BLaER1 treated with 17β-estradiol and CSF1 and Interleukin-3, amounts not matched to agents 10 nM and 100 nM (cell line): ENCODE measurements around the gene WDR82.

Experiments used
- H3K27ac ChIP-seq, 11 experiments: shearing (Covaris generic); formaldehyde crosslinking; 2 replicates each; pipeline ENCODE4 v1.8.1; 2022
- H3K27me3 ChIP-seq, 11 experiments: shearing (Covaris generic); formaldehyde crosslinking; 2 replicates each; pipeline ENCODE4 v1.8.1; 2022
- H3K36me3 ChIP-seq, 11 experiments: shearing (Covaris generic); formaldehyde crosslinking; 2 replicates each; pipeline ENCODE4 v1.8.1; 2022
- H3K4me1 ChIP-seq, 10 experiments: shearing (Covaris generic); formaldehyde crosslinking; 2 replicates each; pipeline ENCODE4 v1.8.1; 2022
- H3K4me2 ChIP-seq, 11 experiments: shearing (Covaris generic); formaldehyde crosslinking; 2 replicates each; pipeline ENCODE4 v1.8.1; 2022
- H3K4me3 ChIP-seq, 10 experiments: shearing (Covaris generic); formaldehyde crosslinking; 2 replicates each; pipeline ENCODE4 v1.8.1; 2022
- H3K9ac ChIP-seq, 11 experiments: shearing (Covaris generic); formaldehyde crosslinking; 2 replicates each; pipeline ENCODE4 v1.8.1; 2022
- H3K9me3 ChIP-seq, 11 experiments: shearing (Covaris generic); formaldehyde crosslinking; replicated peaks in 1 of 11; 2 replicates each; pipeline ENCODE4 v1.8.1; 2022
- H4K20me1 ChIP-seq, 11 experiments: shearing (Covaris generic); formaldehyde crosslinking; 2 replicates each; pipeline ENCODE4 v1.8.1; 2022
- Cebpa-rat ChIP-seq, 11 experiments: shearing (Covaris generic); IDR thresholded peaks; 2 replicates each; pipeline ENCODE4 v1.8.1; 2022

Gene WDR82

GRCh38 chr3:52216585-52217408, 61.7 kb downstream of the WDR82 start:
- peak overlapping the region; percentile 71 to 92 (median 77) for H3K4me2 ChIP-seq
- H4K20me1 ChIP-seq: peaks cover 0 to 72% (median 4%) of the 10 kb centered on the region in 11 experiments; a peak in 10 of 22 replicates
- peak overlapping the region in 6 of 11 experiments; percentile 6 to 56 (median 24); a peak in 9 of 22 replicates for H3K27ac ChIP-seq
- peaks cover 43 to 58% (median 46%) of the 10 kb centered on the region in 11 experiments for H3K36me3 ChIP-seq
- H3K4me3 ChIP-seq: no peak overlapping the region; a peak in 1 of 20 replicates
- H3K9ac ChIP-seq: peak overlapping the region in 3 of 11 experiments; percentile 13 to 43 (median 28); a peak in 7 of 22 replicates
- TF ChIP-seq Cebpa-rat (IDR thresholded peaks at IDR 0.05): no peak
- no peaks in the 10 kb centered on the region for H3K9me3 ChIP-seq
- H3K4me1 ChIP-seq: peaks cover 49 to 70% (median 58%) of the 10 kb centered on the region in 10 experiments
- H3K27me3 ChIP-seq: no peaks in the 10 kb centered on the region

DNA sequence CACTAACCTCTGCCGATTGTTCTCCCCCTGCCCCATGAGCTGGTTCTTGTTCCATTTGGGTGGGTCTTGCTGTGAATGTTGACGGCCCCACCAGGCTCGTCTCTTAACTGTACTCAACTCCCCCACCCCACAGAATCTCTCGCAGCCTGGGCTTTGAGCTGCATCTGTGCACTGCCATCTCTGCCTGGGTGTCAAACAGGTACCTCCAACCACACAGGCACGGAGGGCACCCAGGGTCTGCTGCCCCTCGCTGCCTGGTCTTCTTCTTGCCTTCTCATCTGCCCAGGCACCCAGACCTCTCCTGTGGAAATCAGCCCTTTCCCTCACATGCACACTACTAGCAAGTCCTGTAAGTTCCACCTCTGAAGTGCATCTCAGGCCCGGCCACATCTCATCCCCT, 63.1 kb downstream of the WDR82 start:
- H3K27me3 ChIP-seq: no peaks in the 10 kb centered on the region
- peaks cover 58 to 63% (median 59%) of the 10 kb centered on the region in 11 experiments for H3K36me3 ChIP-seq
- TF ChIP-seq Cebpa-rat (IDR thresholded peaks at IDR 0.05): no peak
- no peak overlapping the region for H3K4me3 ChIP-seq
- 0 out of 22 replicates have a peak overlapping the region, but pooled peaks of 1 of the 11 experiments have one; percentile 9 for H3K27ac ChIP-seq
- no peak overlapping the region for H3K9ac ChIP-seq
- H4K20me1 ChIP-seq: peaks cover 0 to 76% (median 13%) of the 10 kb centered on the region in 11 experiments; a peak in 13 of 22 replicates
- H3K9me3 ChIP-seq: no peaks in the 10 kb centered on the region
- H3K4me1 ChIP-seq: peaks cover 40 to 61% (median 48%) of the 10 kb centered on the region in 10 experiments
- peak overlapping the region in 4 of 11 experiments; percentile 71 to 92 (median 82); a peak in 5 of 22 replicates for H3K4me2 ChIP-seq

DNA sequence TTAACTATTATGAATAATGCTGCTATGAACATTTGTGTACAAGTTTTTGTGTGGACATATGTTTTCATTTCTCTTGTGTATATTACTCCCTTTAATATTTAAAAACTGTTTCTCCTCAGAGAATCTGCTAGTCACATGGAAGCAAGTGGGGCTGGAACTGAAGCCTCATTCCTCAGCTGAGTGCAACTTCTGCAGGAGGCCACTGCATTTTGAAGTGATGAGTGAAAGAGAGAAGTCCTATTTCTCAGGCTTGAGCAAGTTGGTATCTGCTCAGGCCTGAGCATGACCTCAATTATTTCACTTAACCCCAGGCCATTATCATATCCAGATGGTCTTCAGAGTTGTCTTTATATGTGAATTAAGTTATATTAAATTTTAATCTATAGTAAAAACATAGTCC, 64.5 kb downstream of the WDR82 start:
- no peak overlapping the region for H3K4me3 ChIP-seq
- no peak overlapping the region for H3K27ac ChIP-seq
- H3K4me1 ChIP-seq: peaks cover 28 to 64% (median 46%) of the 10 kb centered on the region in 10 experiments
- H3K36me3 ChIP-seq: peaks cover 72 to 78% (median 73%) of the 10 kb centered on the region in 11 experiments
- no peak overlapping the region for H3K4me2 ChIP-seq
- H3K9ac ChIP-seq: 0 out of 22 replicates have a peak overlapping the region, but pooled peaks of 1 of the 11 experiments have one; percentile 21
- no peaks in the 10 kb centered on the region for H3K27me3 ChIP-seq
- H4K20me1 ChIP-seq: peaks cover 0 to 90% (median 19%) of the 10 kb centered on the region in 11 experiments; a peak in 13 of 22 replicates
- no peak for TF ChIP-seq Cebpa-rat (IDR thresholded peaks at IDR 0.05)
- no peaks in the 10 kb centered on the region for H3K9me3 ChIP-seq

DNA sequence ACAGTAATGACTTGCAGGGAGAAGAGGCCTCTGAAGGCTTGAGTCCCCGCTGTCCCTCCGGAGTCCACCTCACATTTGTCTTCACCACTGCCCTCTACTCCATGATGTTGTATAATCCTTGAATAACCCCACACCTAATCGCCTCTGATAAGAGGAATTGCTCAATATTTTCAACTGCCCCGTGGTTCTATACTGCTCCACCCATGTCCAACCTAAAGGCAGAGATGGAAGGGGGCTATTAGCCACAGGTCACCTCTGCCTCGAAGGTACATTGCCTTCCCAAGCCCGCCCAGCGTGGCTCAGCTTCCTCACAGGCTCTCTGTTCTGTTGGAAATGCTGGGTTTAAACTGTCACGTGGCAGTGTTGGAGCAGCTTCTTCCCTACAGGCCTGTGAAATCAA, 65.4 kb downstream of the WDR82 start:
- Histone ChIP-seq H3K9ac (peak overlapping the region in 1 of 11 experiments; percentile 39; a peak in 1 of 22 replicates), H3K36me3 (peaks cover 81 to 87% (median 82%) of the 10 kb centered on the region in 11 experiments), H3K27ac (no peak overlapping the region)

GRCh38 chr3:52211268-52211891, 67.1 kb downstream of the WDR82 start:
- peaks cover 0 to 97% (median 28%) of the 10 kb centered on the region in 11 experiments; a peak in 13 of 22 replicates for H4K20me1 ChIP-seq
- no peak overlapping the region for H3K4me3 ChIP-seq
- H3K9ac ChIP-seq: no peak overlapping the region
- TF ChIP-seq Cebpa-rat (IDR thresholded peaks at IDR 0.05): no peak
- H3K36me3 ChIP-seq: peaks cover 96 to 100% (median 98%) of the 10 kb centered on the region in 11 experiments
- no peaks in the 10 kb centered on the region for H3K27me3 ChIP-seq
- peak overlapping the region in 3 of 11 experiments; percentile 3 to 43 (median 15); a peak in 4 of 22 replicates for H3K27ac ChIP-seq
- H3K4me1 ChIP-seq: peaks cover 3 to 48% (median 21%) of the 10 kb centered on the region in 10 experiments
- H3K4me2 ChIP-seq: no peak overlapping the region
- no peaks in the 10 kb centered on the region for H3K9me3 ChIP-seq

More for the DNA sequence above, 65.4 kb downstream of the WDR82 start:
- H3K4me3 ChIP-seq: no peak overlapping the region
- no peak overlapping the region for H3K4me2 ChIP-seq
- TF ChIP-seq Cebpa-rat (IDR thresholded peaks at IDR 0.05): no peak
- H3K4me1 ChIP-seq: peaks cover 19 to 64% (median 37%) of the 10 kb centered on the region in 10 experiments
- no peaks in the 10 kb centered on the region for H3K9me3 ChIP-seq
- H4K20me1 ChIP-seq: peaks cover 0 to 94% (median 21%) of the 10 kb centered on the region in 11 experiments; a peak in 14 of 22 replicates
- H3K27me3 ChIP-seq: no peaks in the 10 kb centered on the region

DNA sequence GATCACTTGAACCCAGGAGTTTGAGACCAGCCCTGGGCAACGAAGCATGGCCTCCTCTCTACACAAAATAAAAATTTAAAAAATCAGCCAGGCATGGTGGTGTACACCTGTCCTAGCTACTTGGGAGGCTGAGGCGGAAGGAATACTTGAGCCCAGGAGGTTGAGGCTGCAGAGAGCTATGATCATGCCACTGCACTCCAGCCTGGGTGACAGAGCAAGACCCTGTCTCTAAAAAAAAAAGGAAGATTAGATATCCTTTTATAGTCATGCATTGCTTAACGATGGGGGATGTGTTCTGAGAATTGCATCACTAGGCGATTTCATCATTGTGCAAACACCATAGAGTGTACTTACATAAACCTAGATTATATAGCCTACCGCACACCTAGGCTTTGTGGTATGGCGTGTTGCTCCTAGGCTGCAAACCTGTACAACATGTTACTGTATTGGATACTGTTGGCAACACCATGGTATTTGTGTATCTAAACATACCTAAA, 67.9 kb downstream of the WDR82 start:
- Histone ChIP-seq H3K4me2 (peak overlapping the region in 4 of 11 experiments; percentile 12 to 49 (median 30); a peak in 6 of 22 replicates), H3K27me3 (no peaks in the 10 kb centered on the region), H3K9ac (no peak overlapping the region), H3K36me3 (peaks cover 98 to 100% (median 100%) of the 10 kb centered on the region in 11 experiments), H3K4me1 (peaks cover 0 to 40% (median 13%) of the 10 kb centered on the region in 10 experiments; a peak in 14 of 20 replicates), H4K20me1 (peaks cover 0 to 96% (median 29%) of the 10 kb centered on the region in 11 experiments; a peak in 13 of 22 replicates), H3K9me3 (no peaks in the 10 kb centered on the region), H3K27ac (peak overlapping the region in 2 of 11 experiments; percentile 5 to 32; a peak in 4 of 22 replicates), H3K4me3 (no peak overlapping the region)
- peak in 1 of 11 experiments; percentile 47; a peak in 1 of 22 replicates for TF ChIP-seq Cebpa-rat (IDR thresholded peaks at IDR 0.05)

GRCh38 chr3:52210037-52210436, 68.4 kb downstream of the WDR82 start:
- peaks cover 98 to 100% (median 100%) of the 10 kb centered on the region in 11 experiments for H3K36me3 ChIP-seq
- no peak overlapping the region for H3K9ac ChIP-seq
- TF ChIP-seq Cebpa-rat (IDR thresholded peaks at IDR 0.05): no peak
- no peaks in the 10 kb centered on the region for H3K9me3 ChIP-seq
- H3K4me2 ChIP-seq: peak overlapping the region in 4 of 11 experiments; percentile 12 to 49 (median 30); a peak in 7 of 22 replicates
- peak overlapping the region in 2 of 11 experiments; percentile 5 to 32; a peak in 4 of 22 replicates for H3K27ac ChIP-seq
- H3K4me1 ChIP-seq: peaks cover 0 to 40% (median 14%) of the 10 kb centered on the region in 10 experiments; a peak in 13 of 20 replicates
- H3K27me3 ChIP-seq: no peaks in the 10 kb centered on the region
- peaks cover 0 to 96% (median 29%) of the 10 kb centered on the region in 11 experiments; a peak in 13 of 22 replicates for H4K20me1 ChIP-seq
- no peak overlapping the region for H3K4me3 ChIP-seq

- no peaks in the 10 kb centered on the region for H3K9me3 ChIP-seq
- H3K9ac ChIP-seq: peak overlapping the region in 1 of 11 experiments; percentile 27; a peak in 1 of 22 replicates
- peaks cover 98 to 100% (median 100%) of the 10 kb centered on the region in 11 experiments for H3K36me3 ChIP-seq
- TF ChIP-seq Cebpa-rat (IDR thresholded peaks at IDR 0.05): no peak
- H3K27me3 ChIP-seq: no peaks in the 10 kb centered on the region
- no peak overlapping the region for H3K27ac ChIP-seq
- no peak overlapping the region for H3K4me2 ChIP-seq
- peaks cover 0 to 49% (median 29%) of the 10 kb centered on the region in 10 experiments; a peak in 16 of 20 replicates for H3K4me1 ChIP-seq
- H3K4me3 ChIP-seq: no peak overlapping the region
- H4K20me1 ChIP-seq: peaks cover 0 to 96% (median 23%) of the 10 kb centered on the region in 11 experiments; a peak in 13 of 22 replicates
Observed at GRCh38 chr3:52208556-52208955, 69.9 kb downstream of the WDR82 start.
